SH-SY5Y (cell line): ENCODE results near the gene CLIP3.

ENCODE experiments used
- GATA2 ChIP-seq: IDR thresholded peaks from 2 replicates; pipeline ENCODE4 v1.6.1; 2011; ENCODE audit warnings: mild to moderate bottlenecking, low read depth, low read length
- GATA3 ChIP-seq: IDR thresholded peaks from 2 replicates; pipeline ENCODE4 v1.6.1; 2011; ENCODE audit warnings: low read depth, mild to moderate bottlenecking, low read length, moderate library complexity

The CLIP3 gene

DNA sequence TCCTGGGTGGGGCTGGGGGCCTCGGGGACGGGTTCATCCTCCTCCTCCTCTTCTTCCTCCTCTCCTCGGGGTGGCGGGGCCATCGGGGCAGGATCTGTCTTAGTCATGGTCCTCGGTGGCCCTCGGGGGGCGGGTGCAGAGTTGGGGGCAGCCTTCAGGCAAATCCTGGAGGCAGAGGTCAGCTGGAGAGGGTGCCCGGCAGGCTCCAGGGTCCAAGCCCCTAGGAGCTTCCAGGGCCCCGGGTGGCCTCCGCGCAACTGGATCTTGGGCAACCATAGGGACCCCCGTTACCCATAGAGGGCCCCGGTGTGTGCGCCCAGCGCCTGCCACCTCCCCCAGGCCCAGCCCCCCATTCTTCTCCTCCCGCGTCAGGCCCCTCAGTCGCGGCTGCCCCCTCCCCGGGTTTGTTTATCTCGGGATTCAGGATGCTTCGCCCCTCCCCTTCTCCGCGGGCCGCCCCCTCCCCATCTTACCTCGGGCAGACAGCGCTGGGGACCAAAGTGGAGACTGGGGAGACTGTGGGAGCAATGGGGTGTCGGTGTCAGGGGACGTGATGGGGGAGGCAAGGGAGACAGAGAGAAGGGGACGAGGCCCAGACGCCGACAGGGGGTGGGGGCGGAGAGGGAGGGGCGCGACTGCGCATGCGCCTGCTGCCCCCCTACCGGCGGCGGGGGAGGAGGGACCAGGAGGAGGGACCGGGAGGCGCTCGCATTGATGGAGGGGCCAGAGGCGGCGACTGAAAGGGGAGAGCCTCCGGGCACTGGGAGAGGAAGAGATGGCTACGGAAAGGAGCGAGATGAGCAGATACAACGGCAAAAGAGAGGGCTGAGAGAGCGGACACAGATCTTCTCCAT is at the start of gene CLIP3:
CLIP3 (minus strand) TSS at position 623 of the 854 bp plus-strand sequence; CDS start at position 107, 516 bp downstream.
- TF ChIP-seq GATA3 (no peak), GATA2 (peak; percentile 19; the same call in 1 of the 2 replicates)

- TF ChIP-seq GATA2, result no peak
- TF ChIP-seq GATA3, result no peak
Observed at GRCh38 chr19:36081894-36082293, 49.2 kb upstream of the CLIP3 start.

DNA sequence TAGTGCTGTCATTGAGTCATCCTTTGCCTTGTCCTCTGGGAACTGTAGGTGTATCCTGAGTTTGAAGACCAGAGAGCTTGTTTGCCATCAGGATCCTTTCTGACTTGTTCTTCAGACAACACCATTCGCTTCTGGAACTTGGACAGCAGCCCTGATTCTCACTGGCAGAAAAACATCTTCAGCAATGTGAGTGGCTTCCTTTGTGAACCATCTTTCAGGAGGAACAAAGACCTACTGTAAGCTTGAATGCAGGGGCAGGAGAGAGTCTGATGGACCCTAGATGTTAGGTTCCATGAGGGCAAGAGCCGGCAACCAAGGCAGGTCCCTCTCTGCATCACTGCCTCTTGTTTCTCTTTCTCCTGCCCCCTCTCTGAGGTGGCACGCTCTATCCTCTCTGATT is 48.7 kb upstream of the CLIP3 start:
- no peak for TF ChIP-seq GATA3
- no peak for TF ChIP-seq GATA2

GRCh38 chr19:36079389-36079945 is 46.8 kb upstream of the CLIP3 start:
- TF ChIP-seq GATA3, result no peak
- no peak for TF ChIP-seq GATA2

GRCh38 chr19:36073121-36073876 is 40.6 kb upstream of the CLIP3 start:
- TF ChIP-seq GATA2, result no peak
- TF ChIP-seq GATA3, result no peak

GRCh38 chr19:36072081-36072480 is 39.4 kb upstream of the CLIP3 start:
- no peak for TF ChIP-seq GATA2

- TF ChIP-seq GATA3, result no peak
- TF ChIP-seq GATA2, result no peak
Observed at GRCh38 chr19:36067681-36068080, 35.0 kb upstream of the CLIP3 start.

- TF ChIP-seq GATA2 (no peak), GATA3 (no peak)
Observed at GRCh38 chr19:36064826-36065225, 32.2 kb upstream of the CLIP3 start.

- TF ChIP-seq GATA2 (no peak), GATA3 (no peak)
Observed at GRCh38 chr19:36061367-36061766, 28.7 kb upstream of the CLIP3 start.

DNA sequence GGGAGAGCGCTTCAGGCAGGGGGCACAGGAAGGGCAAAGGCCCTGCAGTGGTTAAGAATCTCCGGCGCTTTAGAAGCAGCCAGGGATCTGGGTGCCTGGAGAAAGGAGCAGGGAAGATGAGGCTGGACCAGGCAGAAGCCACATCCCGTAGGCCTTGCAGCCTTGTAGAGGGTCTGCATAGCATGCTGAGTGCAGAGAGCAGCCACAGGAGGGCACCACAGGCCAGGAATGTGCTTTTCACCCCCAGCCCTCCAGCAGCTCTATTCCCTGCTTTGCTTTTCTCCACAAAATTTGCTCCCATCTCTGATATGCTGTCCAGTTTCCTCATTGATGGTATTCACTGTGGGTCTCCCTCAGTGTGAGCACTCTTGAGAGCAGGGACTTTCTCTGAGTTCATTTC is 27.8 kb upstream of the CLIP3 start:
- TF ChIP-seq GATA3 (no peak), GATA2 (no peak)

- no peak for TF ChIP-seq GATA3
- no peak for TF ChIP-seq GATA2
Observed at GRCh38 chr19:36059180-36059910, 26.7 kb upstream of the CLIP3 start.

- no peak for TF ChIP-seq GATA3
- TF ChIP-seq GATA2, result no peak
Observed at GRCh38 chr19:36058481-36059179, 26.0 kb upstream of the CLIP3 start.
